DMS 273 treated with DMSO at 0.1 percent for 48 hours (cell line): ENCODE measurements around the gene TRAF3IP1.

ENCODE experiments used
- DNase-seq: peaks from one replicate; lab custom pipeline; 2025; lab: John Stamatoyannopoulos, UW

Gene TRAF3IP1

GRCh38 chr2:238287737-238288649, 32.3 kb upstream of the TRAF3IP1 start, which contains the start of gene PER2:
PER2 (minus strand) TSS chr2:238288610; CDS start chr2:238277936, 10,674 bp downstream.
- peak; percentile 30 for DNase-seq

DNA sequence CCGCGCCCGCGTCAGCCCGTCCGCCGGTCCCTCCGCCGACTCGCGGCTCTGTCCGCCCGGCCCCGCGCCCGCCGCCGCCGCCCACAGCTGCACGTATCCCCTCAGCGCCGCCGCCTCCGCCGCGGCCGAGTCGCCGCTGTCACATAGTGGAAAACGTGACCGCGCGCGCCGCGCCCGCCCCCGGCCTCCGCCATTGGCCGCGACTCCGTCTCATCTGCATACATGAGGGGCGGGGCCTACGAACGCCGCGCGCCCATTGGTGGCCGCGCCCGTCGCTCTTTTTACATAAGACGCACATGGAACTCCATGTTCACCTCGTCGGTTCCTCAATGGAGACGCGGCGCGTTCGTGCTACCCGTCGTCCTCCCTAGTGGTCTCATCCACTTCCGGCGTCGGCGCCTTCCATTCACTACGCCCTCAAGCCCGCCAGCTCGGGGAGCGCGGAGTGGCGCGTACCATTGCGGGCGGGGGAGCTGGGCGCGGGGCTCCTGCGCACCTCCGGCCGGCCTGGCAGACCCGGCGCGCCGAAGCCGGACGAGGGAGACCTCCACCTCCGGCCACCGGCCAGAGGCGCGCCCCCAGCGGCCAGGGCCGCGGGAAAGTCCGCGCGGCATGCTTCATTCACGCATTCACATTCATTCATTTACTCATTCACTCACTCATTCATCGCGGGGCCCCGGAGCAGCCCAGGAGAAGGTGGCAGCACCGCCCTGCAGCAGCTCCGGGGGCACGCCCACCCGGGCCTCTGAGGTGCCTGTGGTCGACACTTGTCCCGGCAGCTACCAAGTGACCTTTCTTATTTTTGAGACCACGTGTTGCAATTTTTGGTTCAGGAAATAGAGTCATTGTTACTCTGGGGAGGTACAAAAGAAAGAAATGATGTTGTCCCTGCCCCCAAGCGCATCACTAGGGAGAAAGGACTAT, 31.4 kb upstream of the TRAF3IP1 start:
- DNase-seq: peak; percentile 94

DNA sequence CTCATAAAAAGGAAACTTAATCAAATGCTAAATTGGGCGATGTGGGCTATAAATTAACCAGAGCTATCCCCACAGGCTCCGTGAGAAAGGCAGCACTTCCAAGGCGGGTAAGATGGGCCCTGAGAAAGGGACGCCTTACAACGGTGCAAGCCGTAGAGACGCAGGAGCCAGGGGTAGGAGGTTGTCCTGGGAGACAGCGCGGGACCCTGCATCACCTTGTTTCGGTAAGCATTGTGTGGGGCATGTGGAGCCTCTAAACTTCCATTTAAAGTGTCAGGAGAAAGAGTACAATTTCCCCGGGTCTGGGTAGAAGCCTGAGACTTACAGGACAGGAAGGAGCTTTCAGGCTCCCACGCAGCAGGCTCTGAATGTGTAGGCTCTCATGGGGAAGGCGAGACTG, 30.7 kb upstream of the TRAF3IP1 start:
- no peak for DNase-seq

GRCh38 chr2:238290091-238290509, 30.2 kb upstream of the TRAF3IP1 start:
- no peak for DNase-seq

- peak; percentile 21 for DNase-seq
Measured at GRCh38 chr2:238290715-238291549, 29.4 kb upstream of the TRAF3IP1 start.

DNA sequence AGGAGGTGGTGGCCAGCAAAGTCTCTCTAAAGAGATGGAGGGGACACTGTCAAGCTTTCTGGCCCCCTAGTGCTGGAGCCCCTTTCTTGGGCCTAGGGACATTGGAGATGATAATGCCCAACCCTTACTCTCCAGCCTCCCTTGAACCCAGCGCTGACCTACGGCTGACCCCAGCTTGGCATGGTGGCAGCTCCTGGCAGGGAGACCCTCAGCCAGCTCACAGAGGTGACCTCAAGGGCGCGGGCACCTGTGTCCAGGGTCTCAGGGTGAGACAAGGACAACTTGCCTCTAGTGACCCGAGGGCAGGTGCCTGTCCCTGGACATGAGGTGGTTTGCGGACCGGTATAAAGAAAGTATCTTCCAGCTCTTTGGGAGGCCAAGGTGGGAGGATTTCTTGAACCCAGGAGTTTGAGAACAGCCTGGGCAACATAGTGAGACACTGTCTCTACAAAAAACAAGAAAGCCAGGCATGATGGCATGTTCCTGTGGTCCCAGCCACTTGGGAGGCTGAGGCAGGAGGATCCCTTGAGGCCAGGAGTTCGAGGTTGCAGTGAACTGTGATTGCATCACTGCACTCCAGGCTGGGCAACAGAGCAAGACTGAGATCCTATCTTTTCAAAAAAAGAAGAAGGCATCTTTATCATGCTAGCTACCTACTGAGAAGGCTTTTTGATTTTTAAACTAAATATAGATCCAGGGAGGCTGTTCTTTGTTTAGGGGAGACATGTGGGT, 28.6 kb upstream of the TRAF3IP1 start:
- no peak for DNase-seq

- DNase-seq: no peak
Measured at GRCh38 chr2:238294046-238294392, 26.3 kb upstream of the TRAF3IP1 start.

GRCh38 chr2:238294393-238295143, 25.8 kb upstream of the TRAF3IP1 start:
- DNase-seq: no peak

DNA sequence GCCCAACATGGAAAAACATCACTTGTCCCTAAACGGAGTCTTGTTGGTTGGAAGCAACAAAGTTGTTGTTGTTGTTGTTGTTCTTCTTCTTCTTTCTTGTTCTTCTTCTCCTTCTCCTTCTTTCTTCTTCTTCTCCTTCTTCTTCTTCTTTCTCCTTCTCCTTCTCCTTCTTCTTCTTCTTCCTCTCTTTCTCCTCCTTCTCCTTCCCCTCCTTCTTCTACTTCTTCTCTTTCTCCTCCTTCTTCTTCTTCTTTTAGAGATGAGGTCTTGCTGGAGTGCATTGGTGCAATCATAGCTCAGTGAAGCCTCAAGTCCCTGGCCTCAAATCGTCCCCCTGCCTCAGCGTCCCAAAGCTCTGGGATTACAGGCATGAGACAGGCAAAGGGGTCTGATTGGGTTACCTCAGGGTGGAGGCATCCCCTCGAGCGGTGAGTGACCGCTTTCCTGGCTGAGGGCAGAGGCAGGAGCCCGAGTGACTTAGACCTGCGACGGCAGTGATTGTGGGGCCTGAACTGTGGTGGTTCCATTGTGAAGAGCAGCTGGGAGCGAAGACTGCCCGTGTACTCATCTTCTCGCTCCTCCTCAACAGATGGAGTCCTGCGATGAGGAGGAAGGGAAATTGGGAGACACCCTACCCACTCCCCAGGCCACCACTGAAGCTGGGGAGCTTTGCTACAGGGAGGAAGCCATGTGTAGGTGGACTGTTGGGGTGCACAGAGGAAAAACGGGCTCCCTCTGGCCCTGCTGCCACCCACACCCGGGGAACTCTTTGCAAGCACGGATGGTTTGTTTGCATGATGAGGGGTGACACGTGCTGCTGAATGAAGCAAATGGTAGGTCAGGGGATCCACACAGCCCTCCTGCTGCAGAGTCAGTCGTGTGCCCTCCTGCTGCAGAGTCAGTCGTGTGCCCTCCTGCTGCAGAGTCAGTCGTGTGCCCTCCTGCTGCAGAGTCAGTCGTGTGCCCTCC, 24.9 kb upstream of the TRAF3IP1 start:
- no peak for DNase-seq

DNA sequence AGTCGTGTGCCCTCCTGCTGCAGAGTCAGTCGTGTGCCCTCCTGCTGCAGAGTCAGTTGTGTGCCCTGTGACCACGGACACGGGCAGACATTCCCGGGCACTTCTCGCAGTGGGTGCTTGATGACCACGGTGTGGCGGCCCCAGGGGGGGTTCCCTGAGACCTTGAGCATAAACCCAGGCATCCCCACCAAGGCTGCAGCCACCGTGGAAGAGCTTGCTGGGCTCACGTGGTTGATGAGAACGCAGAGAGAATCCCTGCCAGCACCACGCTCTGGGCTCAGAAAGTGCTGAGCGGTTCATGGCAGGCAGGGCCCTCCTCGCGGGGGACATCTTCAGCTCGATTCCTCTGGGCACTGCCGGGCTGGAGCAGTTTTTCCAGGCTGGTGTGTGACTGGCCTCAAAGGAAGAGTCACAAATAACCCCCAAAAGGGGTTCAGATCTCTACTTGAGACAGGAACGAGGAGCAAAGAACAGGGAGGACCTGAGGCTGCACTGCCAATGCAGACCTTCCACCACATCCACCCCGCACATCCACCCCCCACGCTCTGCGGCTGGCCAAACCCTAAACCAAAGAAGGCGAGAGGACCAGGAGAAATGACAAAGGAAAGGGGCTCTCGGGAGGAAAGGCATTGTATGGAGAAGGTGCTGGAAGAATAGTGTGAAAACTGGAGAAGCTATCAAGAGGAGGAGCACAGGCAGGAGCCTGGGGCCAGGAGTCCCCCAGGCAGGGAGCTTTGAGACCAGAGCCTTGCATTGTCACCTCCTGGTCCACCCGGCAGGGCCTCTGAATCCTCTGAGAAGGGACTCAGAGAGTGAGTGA, 23.5 kb upstream of the TRAF3IP1 start:
- DNase-seq: no peak

DNA sequence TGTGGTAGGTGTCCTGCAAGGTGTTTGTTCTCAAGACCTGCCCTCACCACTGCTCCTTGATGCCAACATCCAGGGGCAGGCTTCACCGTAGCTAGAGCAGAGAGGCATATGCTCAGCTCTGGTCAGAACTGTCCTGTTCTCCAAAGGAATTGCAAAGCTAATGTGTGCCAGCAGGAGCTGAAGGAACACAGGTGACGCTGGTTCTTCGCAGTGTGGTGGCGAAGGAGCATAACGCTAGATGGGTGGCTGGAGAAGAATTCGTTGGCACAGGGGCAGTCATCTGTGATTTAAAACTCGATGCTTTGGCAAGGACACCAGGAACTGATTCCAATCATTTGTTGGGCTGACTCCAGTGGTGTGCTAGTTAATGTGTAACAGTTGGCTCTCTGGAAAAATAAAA, 20.5 kb upstream of the TRAF3IP1 start:
- no peak for DNase-seq

- DNase-seq: no peak
Measured at GRCh38 chr2:238302087-238302486, 18.2 kb upstream of the TRAF3IP1 start.

- DNase-seq: no peak
Measured at GRCh38 chr2:238302751-238303150, 17.6 kb upstream of the TRAF3IP1 start.

GRCh38 chr2:238304116-238304515, 16.2 kb upstream of the TRAF3IP1 start:
- DNase-seq: no peak

DNA sequence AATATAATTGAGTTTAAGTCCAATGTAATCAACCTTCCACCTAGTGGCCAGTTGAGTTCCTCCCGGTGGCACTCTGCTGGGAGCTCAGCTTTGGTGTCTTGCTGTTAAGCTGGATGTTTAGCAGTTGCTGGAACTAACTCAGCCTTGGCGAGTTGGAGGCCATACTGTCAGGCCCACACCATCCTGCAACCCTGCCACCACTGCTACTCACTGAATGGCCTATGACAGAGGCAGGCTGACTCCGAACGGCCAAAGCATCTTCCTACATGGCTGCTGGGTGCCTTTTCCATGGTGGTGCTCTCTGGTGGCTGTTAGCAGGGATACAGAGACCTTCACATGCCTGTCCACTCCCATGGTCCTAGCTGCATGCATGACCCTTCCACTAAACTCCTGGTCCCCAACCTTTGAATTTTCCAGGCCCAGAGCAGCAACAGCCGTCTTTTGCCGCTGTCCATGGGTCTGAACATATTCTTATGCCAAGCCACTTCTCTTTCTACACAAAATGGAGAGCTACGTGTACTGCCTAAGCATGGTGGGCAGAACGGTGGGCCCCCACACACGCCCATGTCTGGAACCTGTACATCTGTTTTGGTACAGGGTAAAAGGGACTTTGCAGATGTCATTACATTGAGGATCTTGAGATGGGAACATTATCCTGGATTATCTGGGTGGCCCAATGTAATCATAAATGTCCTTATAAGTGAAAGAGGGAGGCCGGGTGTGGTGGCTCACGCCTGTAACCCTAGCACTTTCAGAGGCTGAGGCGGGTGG, 15.0 kb upstream of the TRAF3IP1 start:
- DNase-seq: no peak

GRCh38 chr2:238305965-238306671, 14.2 kb upstream of the TRAF3IP1 start:
- no peak for DNase-seq

DNA sequence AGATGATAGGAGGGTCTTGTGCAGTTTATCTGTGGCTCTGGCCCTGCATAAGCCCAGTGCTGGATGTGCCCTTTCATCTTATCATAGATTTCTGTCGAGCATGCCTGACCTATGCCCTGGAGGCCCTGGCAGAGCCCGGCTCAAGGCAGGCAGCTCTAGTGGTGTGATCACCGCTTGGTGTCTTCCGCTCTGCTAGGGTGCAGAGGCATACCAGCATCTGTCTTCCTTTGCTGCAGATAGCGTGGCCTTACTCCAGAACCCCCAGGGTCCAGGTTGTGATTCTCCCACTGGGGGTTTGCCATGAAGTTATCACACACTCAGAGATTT, 13.7 kb upstream of the TRAF3IP1 start:
- DNase-seq: no peak
